GM19238 (cell line): ENCODE data around the gene RMI1.
A peak's percentile ranks its signal among the peaks of the same experiment; 100 is the strongest.
"Not testable (repeated sequence)": the region's sequence is repeated elsewhere in the genome, so short reads cannot be mapped to it uniquely, and the experiment has no call there.

Experiments used
- DNase-seq: peaks from one replicate; pipeline ENCODE4 v3.0.0; 2011; ENCODE audit warnings: low spot score; ENCODE audit not compliant: insufficient read length

The RMI1 gene

GRCh38 chr9:83980395-83981125 lies at the start of gene RMI1:
TSS of gene RMI1 (plus strand) at chr9:83980805. CDS start at chr9:84000987, 20,182 bp downstream.
- peak; percentile 73 for DNase-seq

- DNase-seq: no peak
Measured at GRCh38 chr9:83930881-83931280, 49.7 kb upstream of the RMI1 start.

GRCh38 chr9:83932011-83932410 lies 48.6 kb upstream of the RMI1 start:
- no peak for DNase-seq

GRCh38 chr9:83932851-83933250 lies 47.8 kb upstream of the RMI1 start:
- DNase-seq: no peak

GRCh38 chr9:83933790-83934189 lies 46.8 kb upstream of the RMI1 start:
- no peak for DNase-seq

- no peak for DNase-seq
Measured at GRCh38 chr9:83934569-83935275, 45.9 kb upstream of the RMI1 start.

- no peak for DNase-seq
Measured at GRCh38 chr9:83935276-83935935, 45.2 kb upstream of the RMI1 start.

GRCh38 chr9:83936523-83936922 lies 44.1 kb upstream of the RMI1 start:
- no peak for DNase-seq

GRCh38 chr9:83937861-83938455 lies 42.6 kb upstream of the RMI1 start:
- DNase-seq: peak; percentile 23

- no peak for DNase-seq
Measured at GRCh38 chr9:83940590-83941303, 39.9 kb upstream of the RMI1 start.

- DNase-seq: not testable (repeated sequence)
Measured at GRCh38 chr9:83948096-83948495, 32.5 kb upstream of the RMI1 start.

GRCh38 chr9:83956086-83956435 lies 24.5 kb upstream of the RMI1 start:
- peak; percentile 19 for DNase-seq

GRCh38 chr9:83956436-83957247 lies 24.0 kb upstream of the RMI1 start:
- peak; percentile 61 for DNase-seq

- no peak for DNase-seq
Measured at GRCh38 chr9:83957248-83957513, 23.4 kb upstream of the RMI1 start.

- DNase-seq: no peak
Measured at GRCh38 chr9:83959061-83959460, 21.5 kb upstream of the RMI1 start.

- DNase-seq: no peak
Measured at GRCh38 chr9:83960991-83961390, 19.6 kb upstream of the RMI1 start.

GRCh38 chr9:83962165-83962564 lies 18.4 kb upstream of the RMI1 start:
- no peak for DNase-seq

GRCh38 chr9:83964973-83965349 lies 15.6 kb upstream of the RMI1 start:
- no peak for DNase-seq

- no peak for DNase-seq
Measured at GRCh38 chr9:83965350-83966208, 15.0 kb upstream of the RMI1 start.

GRCh38 chr9:83966209-83966582 lies 14.4 kb upstream of the RMI1 start:
- no peak for DNase-seq
